ENCODE results near the gene ENTHD1.

GRCh38 chr22:39931251-39931650 lies 37.7 kb upstream of the ENTHD1 start:
- no peak for TF ChIP-seq CTCF (IDR thresholded peaks at IDR 0.05)
- no peak for TF ChIP-seq POLR2A (IDR thresholded peaks at IDR 0.05)
